MM.1S (cell line): ENCODE measurements around the gene SLCO2B1.

Experiments used
- CTCF ChIP-seq: fragments of 300-600 bp; sonication (generic); IDR thresholded peaks from 2 replicates; pipeline ENCODE4 v1.5.1; 2016; ENCODE audit warnings: antibody characterized with exemption, low read length, mixed read lengths
- EZH2 ChIP-seq: fragments of 300-600 bp; sonication (generic); optimal IDR thresholded peaks from 2 replicates; pipeline ENCODE3; 2017; ENCODE audit warnings: low read depth, mild to moderate bottlenecking, antibody characterized with exemption, low read length, mixed read lengths
- EZH2phosphoT487 ChIP-seq: fragments of 300-600 bp; sonication (generic); IDR thresholded peaks from 2 replicates; pipeline ENCODE4 v1.6.1; 2018; ENCODE audit warnings: antibody characterized with exemption, low read length

DNA sequence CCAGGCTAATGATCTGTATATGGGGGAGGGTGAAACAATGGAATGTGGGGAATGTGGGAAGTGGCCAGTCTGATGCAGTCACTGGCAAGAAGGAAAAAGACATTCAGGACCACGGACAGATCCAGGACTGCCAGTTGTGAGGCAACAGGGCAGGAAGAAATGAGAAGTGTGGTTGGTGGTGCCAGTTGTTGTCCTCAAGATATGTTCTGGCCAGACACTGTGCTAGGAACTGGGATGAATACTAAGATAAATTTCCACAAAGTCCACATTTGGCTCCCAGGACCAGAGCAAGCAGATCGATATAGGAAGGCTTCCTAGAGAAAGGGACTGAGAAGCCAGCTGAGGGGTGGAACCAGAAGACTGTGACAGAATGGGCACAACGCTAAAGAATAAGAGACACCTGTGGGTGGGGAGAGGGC lies 82.9 kb downstream of the SLCO2B1 start:
- TF ChIP-seq CTCF (no peak), EZH2 (no peak), EZH2phosphoT487 (no peak)
